HepG2 (cell line): ENCODE data around the gene CRIM1.

Source experiments
- CBX2 ChIP-seq, 2 experiments: fragments of 200-600 bp in 1 of 2; sonication (generic); formaldehyde crosslinking in 1 of 2; IDR thresholded peaks; 2 replicates each; pipeline versions ENCODE4 v1.7.0 to v1.8.1; 2018 to 2022; ENCODE audit warnings: low read depth in 2 of 2, low read length in 1 of 2, mild to moderate bottlenecking in 1 of 2, missing genetic modification reagents in 1 of 2
- GABPB1 ChIP-seq: IDR thresholded peaks from 2 replicates; pipeline ENCODE4 v1.6.1; 2016; ENCODE audit warnings: mild to moderate bottlenecking, missing genetic modification reagents, moderate library complexity, missing compliant biosample characterization
- ZNF24 ChIP-seq: fragments of 450-650 bp; IDR thresholded peaks from 2 replicates; pipeline ENCODE4 v1.6.1; 2017; ENCODE audit warnings: antibody characterized with exemption, mild to moderate bottlenecking
- ZNF431 ChIP-seq: sonication (generic); formaldehyde crosslinking; IDR thresholded peaks from 2 replicates; pipeline ENCODE4 v1.9.0; 2022; ENCODE audit warnings: missing genetic modification reagents, low read depth, mild to moderate bottlenecking, borderline replicate concordance
- TF ChIP-seq, protein P1 (sequence below), 2 experiments: sonication (generic) in 1 of 2; formaldehyde crosslinking in 1 of 2; IDR thresholded peaks; 2 replicates each; pipeline versions ENCODE4 v1.5.1 to v1.6.1; 2011 to 2020; ENCODE audit warnings: borderline replicate concordance in 1 of 2, low read depth in 1 of 2, low read length in 1 of 2, mild to moderate bottlenecking in 1 of 2, missing genetic modification reagents in 1 of 2, moderate library complexity in 1 of 2

DNA sequence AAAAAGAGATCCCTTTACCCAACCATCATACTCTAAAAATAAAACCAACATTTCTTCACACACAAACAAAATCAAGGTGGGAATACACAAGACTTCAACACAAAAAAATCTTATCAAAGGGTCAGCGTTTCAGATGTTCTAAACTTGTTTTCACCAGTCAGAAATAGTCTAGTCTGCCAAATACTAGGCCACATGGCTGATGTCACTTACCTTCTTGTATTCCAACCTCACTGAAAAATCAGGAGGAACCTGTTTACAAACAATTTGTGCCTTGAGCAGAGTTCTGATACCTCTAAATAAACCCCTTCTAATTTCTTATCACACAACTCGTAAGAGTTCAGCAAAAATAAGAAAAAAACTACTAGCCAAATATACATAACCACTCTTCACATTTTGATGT, 222.3 kb downstream of the CRIM1 start:
- no peak for TF ChIP-seq ZNF431
- TF ChIP-seq GABPB1: no peak
- TF ChIP-seq CBX2 (IDR thresholded peaks at IDR 0.05; ENCODE audit: low read depth, low read length): no peak
- no peak for TF ChIP-seq CBX2 (CRISPR knock-in tag; IDR thresholded peaks at IDR 0.05; ENCODE audit: low read depth)
- TF ChIP-seq, protein P1, sequence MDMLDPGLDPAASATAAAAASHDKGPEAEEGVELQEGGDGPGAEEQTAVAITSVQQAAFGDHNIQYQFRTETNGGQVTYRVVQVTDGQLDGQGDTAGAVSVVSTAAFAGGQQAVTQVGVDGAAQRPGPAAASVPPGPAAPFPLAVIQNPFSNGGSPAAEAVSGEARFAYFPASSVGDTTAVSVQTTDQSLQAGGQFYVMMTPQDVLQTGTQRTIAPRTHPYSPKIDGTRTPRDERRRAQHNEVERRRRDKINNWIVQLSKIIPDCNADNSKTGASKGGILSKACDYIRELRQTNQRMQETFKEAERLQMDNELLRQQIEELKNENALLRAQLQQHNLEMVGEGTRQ (IDR thresholded peaks at IDR 0.05; ENCODE audit: low read depth, low read length): no peak
- TF ChIP-seq, protein P1 (CRISPR knock-in tag; IDR thresholded peaks at IDR 0.05; ENCODE audit: borderline replicate concordance): no peak
- no peak for TF ChIP-seq ZNF24
